H1 (cell line): ENCODE measurements around the gene HMX1. TPM values are rescaled to one million over a fixed set of nuclear protein-coding genes. Genes with fewer than 3 reads are reported as not detected.

Experiments used
- CTCF ChIA-PET: fragments of 300-600 bp; sonication (Branson Sonifier 250); formaldehyde crosslinking; loops from one replicate; lab custom pipeline; 2021; ENCODE audit not compliant: partially characterized antibody; lab: Charles Lee
- POLR2A ChIA-PET: fragments of 300-600 bp; sonication (Branson Sonifier 250); formaldehyde crosslinking; loops from one replicate; lab custom pipeline; 2021; ENCODE audit warnings: inconsistent platforms; ENCODE audit not compliant: partially characterized antibody; lab: Charles Lee
- DNase-seq, 2 experiments: peaks; one replicate each; pipeline versions ENCODE4 v3.0.0 to v3.0.0-alpha.2; 2010 to 2022; ENCODE audit warnings: low spot score in 2 of 2, low read depth in 1 of 2, mixed read lengths in 1 of 2
- FAIRE-seq: peaks from 2 replicates; lab custom pipeline; 2011; peaks lifted over from hg19 to GRCh38; lab: Jason Lieb, UNC
- H2AFZ ChIP-seq: 2 replicates; pipeline ENCODE4 v1.8.1; 2012; ENCODE audit warnings: low read length, inconsistent platforms
- H2AK5ac ChIP-seq: 2 replicates; pipeline ENCODE4 v1.6.1; 2013; ENCODE audit warnings: low read depth, low read length
- H2BK120ac ChIP-seq: replicated peaks from 2 replicates; pipeline ENCODE3; 2013; ENCODE audit warnings: low read depth, low read length, inconsistent platforms
- H2BK12ac ChIP-seq: 2 replicates; pipeline ENCODE4 v1.6.1; 2013; ENCODE audit warnings: low read depth, low read length
- H2BK15ac ChIP-seq: 2 replicates; pipeline ENCODE4 v1.6.1; 2013; ENCODE audit warnings: low read length
- H2BK20ac ChIP-seq: 2 replicates; pipeline ENCODE4 v1.6.1; 2013; ENCODE audit warnings: low read length
- H2BK5ac ChIP-seq: 2 replicates; pipeline ENCODE4 v1.6.1; 2013; ENCODE audit warnings: low read depth, low read length
- H3K14ac ChIP-seq: 2 replicates; pipeline ENCODE4 v1.6.1; 2013; ENCODE audit warnings: inconsistent platforms; ENCODE audit not compliant: insufficient read length
- H3K18ac ChIP-seq: 2 replicates; pipeline ENCODE4 v1.6.1; 2013; ENCODE audit warnings: low read length; ENCODE audit errors: extremely low read depth
- H3K23ac ChIP-seq: 2 replicates; pipeline ENCODE4 v1.6.1; 2013; ENCODE audit warnings: inconsistent platforms; ENCODE audit not compliant: insufficient read length
- H3K23me2 ChIP-seq: 2 replicates; pipeline ENCODE4 v1.6.1; 2013; ENCODE audit warnings: low read depth, low read length
- H3K27ac ChIP-seq: 2 replicates; pipeline ENCODE4 v1.6.1; 2011; ENCODE audit warnings: low read depth, low read length, inconsistent platforms
- H3K27me3 ChIP-seq, 4 experiments: replicated peaks in 1 of 4; 1 replicate in 1 of 4; 2 replicates in 3 of 4; pipeline versions ENCODE4 v1.6.1 to v1.8.1; 2011 to 2013; ENCODE audit warnings: low read length in 3 of 4, mild to moderate bottlenecking in 3 of 4, inconsistent platforms in 2 of 4, mixed read lengths in 2 of 4, moderate library complexity in 1 of 4; ENCODE audit not compliant: control insufficient read depth in 3 of 4, insufficient read depth in 3 of 4; ENCODE audit errors: extremely low read depth in 1 of 4
- H3K36me3 ChIP-seq, 4 experiments: 2 replicates each; pipeline versions ENCODE4 v1.6.1 to v1.8.1; 2011 to 2013; ENCODE audit warnings: mild to moderate bottlenecking in 4 of 4, low read length in 3 of 4, moderate library complexity in 2 of 4, control low read depth in 1 of 4, inconsistent platforms in 1 of 4; ENCODE audit not compliant: insufficient read depth in 4 of 4, control insufficient read depth in 2 of 4
- H3K4ac ChIP-seq: replicated peaks from 2 replicates; pipeline ENCODE3; 2013; ENCODE audit warnings: low read length, low read depth, mixed read lengths, inconsistent platforms; ENCODE audit not compliant: insufficient read length
- H3K4me1 ChIP-seq, 4 experiments: replicated peaks in 1 of 4; 1 replicate in 1 of 4; 2 replicates in 3 of 4; pipeline versions ENCODE4 v1.6.1 to v1.8.1; 2011 to 2013; ENCODE audit warnings: low read length in 3 of 4, inconsistent platforms in 2 of 4, mixed read lengths in 1 of 4; ENCODE audit not compliant: insufficient read depth in 4 of 4, control insufficient read depth in 3 of 4
- H3K4me2 ChIP-seq, 2 experiments: 2 replicates each; pipeline versions ENCODE4 v1.6.1 to v1.8.1; 2011 to 2013; ENCODE audit warnings: low read depth in 2 of 2, low read length in 2 of 2, control low read depth in 1 of 2, inconsistent platforms in 1 of 2, mild to moderate bottlenecking in 1 of 2; ENCODE audit not compliant: insufficient read depth in 1 of 2
- H3K4me3 ChIP-seq, 4 experiments: fragments of 200-600, 300-600 bp in 1 of 4; sonication (generic), shearing (Covaris generic), sonication (Bioruptor Twin) in 1 of 4; 2 replicates each; pipeline versions ENCODE4 v1.5.1 to v1.8.1; 2011 to 2016; ENCODE audit warnings: low read length in 4 of 4, low read depth in 3 of 4, control low read depth in 2 of 4, inconsistent platforms in 2 of 4, mild to moderate bottlenecking in 2 of 4, mixed read lengths in 1 of 4, moderate library complexity in 1 of 4; ENCODE audit not compliant: insufficient read depth in 2 of 4; ENCODE audit errors: extremely low read depth in 1 of 4
- H3K56ac ChIP-seq: replicated peaks from 2 replicates; pipeline ENCODE3; 2013; ENCODE audit warnings: low read depth, mild to moderate bottlenecking, mixed read lengths, low read length, inconsistent platforms; ENCODE audit not compliant: insufficient read length
- H3K79me1 ChIP-seq: 2 replicates; pipeline ENCODE4 v1.6.1; 2013; ENCODE audit warnings: low read depth, low read length, control low read depth
- H3K79me2 ChIP-seq, 2 experiments: 2 replicates each; pipeline versions ENCODE4 v1.6.1 to v1.8.1; 2012 to 2013; ENCODE audit warnings: low read length in 2 of 2, mild to moderate bottlenecking in 2 of 2, inconsistent platforms in 1 of 2; ENCODE audit not compliant: insufficient read depth in 2 of 2, control insufficient read depth in 1 of 2
- H3K9ac ChIP-seq, 4 experiments: replicated peaks in 1 of 4; 1 replicate in 1 of 4; 2 replicates in 3 of 4; pipeline versions ENCODE4 v1.6.1 to v1.8.1; 2011 to 2013; ENCODE audit warnings: low read depth in 3 of 4, low read length in 3 of 4, control low read depth in 2 of 4, mild to moderate bottlenecking in 2 of 4, moderate library complexity in 2 of 4, inconsistent platforms in 1 of 4; ENCODE audit errors: extremely low read depth in 1 of 4
- H3K9me3 ChIP-seq, 2 experiments: 2 replicates each; pipeline versions ENCODE4 v1.6.1 to v1.8.1; 2012 to 2013; ENCODE audit warnings: mild to moderate bottlenecking in 2 of 2, moderate library complexity in 2 of 2, control low read depth in 1 of 2, inconsistent platforms in 1 of 2, low read depth in 1 of 2, low read length in 1 of 2, mixed read lengths in 1 of 2; ENCODE audit not compliant: insufficient read depth in 2 of 2
- H4K20me1 ChIP-seq, 2 experiments: replicated peaks in 1 of 2; 2 replicates each; pipeline versions ENCODE3 to v1.8.1; 2011 to 2013; ENCODE audit warnings: inconsistent platforms in 2 of 2, low read length in 2 of 2, mild to moderate bottlenecking in 1 of 2; ENCODE audit not compliant: insufficient read depth in 2 of 2, control insufficient read depth in 1 of 2
- H4K5ac ChIP-seq: 2 replicates; pipeline ENCODE4 v1.6.1; 2013; ENCODE audit warnings: low read length, low read depth, mixed read lengths, inconsistent platforms; ENCODE audit not compliant: insufficient read length
- H4K8ac ChIP-seq: 2 replicates; pipeline ENCODE4 v1.8.0; 2013; ENCODE audit warnings: mild to moderate bottlenecking, moderate library complexity, low read length, inconsistent platforms; ENCODE audit not compliant: insufficient read depth; ENCODE audit errors: extremely low read depth
- H4K91ac ChIP-seq: replicated peaks from 2 replicates; pipeline ENCODE3; 2013; ENCODE audit warnings: low read length, mixed read lengths, inconsistent platforms; ENCODE audit not compliant: insufficient read length
- BACH1 ChIP-seq: IDR thresholded peaks from 2 replicates; pipeline ENCODE4 v1.6.1; 2012; ENCODE audit warnings: low read length, improper control_type of control experiment
- CBX8 ChIP-seq: fragments of 300-800, 300-1000 bp; sonication (generic); IDR thresholded peaks from 2 replicates; pipeline ENCODE4 v1.7.1; 2016; ENCODE audit warnings: low read depth, low read length, borderline replicate concordance
- EZH2 ChIP-seq: fragments of 200-600 bp; sonication (generic); IDR thresholded peaks from 2 replicates; pipeline ENCODE4 v1.7.1; 2012; ENCODE audit warnings: low read depth, mild to moderate bottlenecking, moderate library complexity, low read length, inconsistent platforms; ENCODE audit not compliant: severe bottlenecking
- GABPA ChIP-seq: IDR thresholded peaks from 2 replicates; pipeline ENCODE4 v1.6.1; 2011; ENCODE audit warnings: mild to moderate bottlenecking, low read length, moderate library complexity, borderline replicate concordance; ENCODE audit not compliant: insufficient read depth
- HDAC2 ChIP-seq, 2 experiments: fragments of 300-600 bp in 1 of 2; sonication (generic) in 1 of 2; IDR thresholded peaks; 2 replicates each; pipeline ENCODE4 v1.6.1; 2011 to 2012; ENCODE audit warnings: low read depth in 2 of 2, low read length in 2 of 2, mild to moderate bottlenecking in 2 of 2, moderate library complexity in 2 of 2, borderline replicate concordance in 1 of 2, inconsistent platforms in 1 of 2
- KDM4A ChIP-seq: IDR thresholded peaks from one replicate; pipeline ENCODE4 v1.7.1; 2012; ENCODE audit warnings: low read depth, mild to moderate bottlenecking, moderate library complexity, low read length, inconsistent platforms; ENCODE audit not compliant: severe bottlenecking
- NRF1 ChIP-seq: IDR thresholded peaks from 2 replicates; pipeline ENCODE4 v1.6.1; 2011; ENCODE audit warnings: mild to moderate bottlenecking, low read depth, low read length, improper control_type of control experiment
- POLR2AphosphoS5 ChIP-seq: IDR thresholded peaks from 2 replicates; pipeline ENCODE4 v1.6.1; 2011; ENCODE audit warnings: low read depth, low read length
- RNF2 ChIP-seq: fragments of 200-900, 300-1000 bp; sonication (generic); IDR thresholded peaks from 2 replicates; pipeline ENCODE4 v1.7.1; 2016; ENCODE audit warnings: borderline replicate concordance, low read depth, mild to moderate bottlenecking, antibody characterized with exemption, low read length; ENCODE audit not compliant: poor library complexity, severe bottlenecking; ENCODE audit errors: missing control alignments
- SAP30 ChIP-seq: fragments of 300-600 bp; sonication (generic); IDR thresholded peaks from 2 replicates; pipeline ENCODE4 v1.7.1; 2012; ENCODE audit warnings: low read length, moderate library complexity, mild to moderate bottlenecking, inconsistent platforms; ENCODE audit not compliant: insufficient read depth, insufficient replicate concordance
- SUZ12 ChIP-seq: fragments of 200-600 bp; sonication (generic); IDR thresholded peaks from 2 replicates; pipeline ENCODE4 v1.6.1; 2012; ENCODE audit warnings: mild to moderate bottlenecking, inconsistent platforms, low read length, moderate library complexity, mixed read lengths
- WGBS, 2 experiments: shearing (Covaris generic) in 1 of 2; methylation state at CpG; one replicate each; pipeline versions ENCODE4 v1.1.6 to v1.1.7; 2013 to 2015; ENCODE audit warnings: low lambda C conversion rate in 2 of 2, mixed read lengths in 2 of 2, inconsistent platforms in 1 of 2, low coverage in 1 of 2, missing lambda C conversion rate in 1 of 2; ENCODE audit not compliant: insufficient replicate concordance in 2 of 2, insufficient coverage in 1 of 2, insufficient read length in 1 of 2; ENCODE audit errors: extremely low coverage in 1 of 2, missing lambda C conversion rate in 1 of 2; 5-methylcytosine and 5-hydroxymethylcytosine counted together
- polyA plus RNA-seq, 7 experiments: library from polyadenylated mRNA; depleted of rRNA in 3 of 7; stranded (reverse) in 5 of 7; unstranded in 2 of 7; fragments of >200 nt in 5 of 7; fragments of 200-250 nt in 2 of 7; gene quantifications; 1 replicate in 5 of 7; 2 replicates in 1 of 7; 4 replicates in 1 of 7; pipeline versions ENCODE4 v1.2.1 to v1.2.3, GENCODE V29; 2011 to 2013; ENCODE audit warnings: missing spikeins in 2 of 7, mixed read lengths in 2 of 7
- total RNA-seq: library from RNA; stranded (reverse); fragmentation: NEBNext Ultra II Directional; extraction: Animal tissue kit (Norgen Biotek cat#: 25700); gene quantifications from 2 replicates; pipeline ENCODE4 v1.2.1, GENCODE V29; 2021

The HMX1 gene
- total and polyA plus RNA-seq, 2 of the 8 experiments (the other 6 are each of a cell fraction or from before 2014, with no cell fraction given) = 0.26 TPM; not detected in 1

GRCh38 chr4:8893227-8893623 is 21.6 kb upstream of the HMX1 start:
- peak; percentile 100; the same call in 1 of the 2 replicates for TF ChIP-seq SUZ12
- TF ChIP-seq EZH2 = peak; percentile 98
- TF ChIP-seq NRF1 = no peak
- TF ChIP-seq POLR2AphosphoS5 = no peak
- TF ChIP-seq RNF2 = peak; percentile 76
- TF ChIP-seq SAP30 = no peak
- TF ChIP-seq BACH1 = no peak
- TF ChIP-seq KDM4A = peak; percentile 33
- TF ChIP-seq HDAC2 (IDR thresholded peaks at IDR 0.05; ENCODE audit: borderline replicate concordance in 1 of 2, low read depth in 2 of 2, low read length in 2 of 2) = 0 out of 4 replicates have a peak, but pooled peaks of 1 of the 2 experiments have one; percentile 13
- TF ChIP-seq GABPA = no peak
- TF ChIP-seq CBX8 = peak; percentile 50; the same call in 1 of the 2 replicates
- peak in 1 of 2 experiments; percentile 69 for DNase-seq
- Histone ChIP-seq H3K23ac (no peak overlapping the region), H2AFZ (0 out of 2 replicates have a peak overlapping the region, but pooled peaks have one; percentile 57), H3K9ac (no peak overlapping the region), H2BK120ac (no peak overlapping the region), H3K4me2 (peak overlapping the region; percentile 80 to 88), H3K4me3 (peak overlapping the region; percentile 23 to 60 (median 28); a peak in 6 of 8 replicates), H3K27me3 (peaks cover 72 to 95% (median 85%) of the 10 kb centered on the region in 4 experiments), H3K4ac (no peak overlapping the region), H4K8ac (0 out of 2 replicates have a peak overlapping the region, but pooled peaks have one; percentile 53), H3K14ac (no peak overlapping the region), H4K91ac (no peak overlapping the region), H3K56ac (no peak overlapping the region), H3K79me2 (no peaks in the 10 kb centered on the region), H3K79me1 (no peaks in the 10 kb centered on the region), H2AK5ac (no peak overlapping the region), H2BK15ac (0 out of 2 replicates have a peak overlapping the region, but pooled peaks have one; percentile 40), H4K20me1 (peaks cover 11 to 16% of the 10 kb centered on the region in 2 experiments), H3K4me1 (peaks cover 0 to 41% (median 32%) of the 10 kb centered on the region in 4 experiments; a peak in 6 of 7 replicates), H3K18ac (no peak overlapping the region; the same call in 1 of the 2 replicates), H3K36me3 (peaks cover 0 to 3% (median 0%) of the 10 kb centered on the region in 4 experiments; a peak in 1 of 8 replicates), H3K27ac (no peak overlapping the region), H3K9me3 (no peaks in the 10 kb centered on the region), H3K23me2 (peaks cover 12% of the 10 kb centered on the region; the same call in 1 of the 2 replicates), H4K5ac (no peak overlapping the region), H2BK5ac (no peak overlapping the region; the same call in 1 of the 2 replicates), H2BK12ac (0 out of 2 replicates have a peak overlapping the region, but pooled peaks have one; percentile 35), H2BK20ac (0 out of 2 replicates have a peak overlapping the region, but pooled peaks have one; percentile 18)
- POLR2A ChIA-PET = no interaction called here
- no peak for FAIRE-seq
- CTCF ChIA-PET = no interaction called here
- WGBS, 2 experiments = 5% methylated on average over 27 of the region's 41 CpGs; no CpG with 5 or more reads in 1 of the 2 experiments
